Panc1 (cell line): ENCODE data around the gene SEPTIN2. TPM values are rescaled to one million over a fixed set of nuclear protein-coding genes. Genes with fewer than 3 reads are reported as not detected.
A peak's percentile ranks its signal among the peaks of the same experiment; 100 is the strongest.
"Not testable (repeated sequence)": the region's sequence is repeated elsewhere in the genome, so short reads cannot be mapped to it uniquely, and the experiment has no call there.

Experiments
- ATAC-seq: fragments of 200-7000 bp; cut with Tn5 transposase; 2 replicates; pipeline ENCODE4 v1.9.1; 2020; ENCODE audit warnings: mild to moderate bottlenecking, moderate library complexity
- BruUV-seq: library from RNA; stranded (reverse); fragments of 400-500 nt; replicated peaks from 2 replicates; lab custom pipeline; 2021; lab: Mats Ljungman, UMichigan
- CTCF ChIA-PET: fragments of 300-600 bp; sonication (Branson Sonifier 250); formaldehyde crosslinking; loops from one replicate; lab custom pipeline; 2022; ENCODE audit warnings: antibody characterized with exemption; lab: Charles Lee
- POLR2A ChIA-PET: fragments of 300-600 bp; sonication (Branson Sonifier 250); formaldehyde crosslinking; loops from one replicate; lab custom pipeline; 2022; ENCODE audit warnings: antibody characterized with exemption; lab: Charles Lee
- DNase-seq: peaks from one replicate; pipeline ENCODE4 v3.0.0-alpha.2; 2010; ENCODE audit warnings: low read depth, low spot score
- H3K27ac ChIP-seq: 2 replicates; pipeline ENCODE4 v1.5.1; 2011; ENCODE audit warnings: mild to moderate bottlenecking, low read length, inconsistent platforms
- H3K27me3 ChIP-seq: fragments of 200-500 bp; sonication (Bioruptor generic); 2 replicates; pipeline ENCODE4 v1.6.0; 2014; ENCODE audit warnings: low read length, inconsistent platforms; ENCODE audit not compliant: control insufficient read depth, insufficient read depth
- H3K36me3 ChIP-seq: fragments of 200-500 bp; sonication (Bioruptor generic); 2 replicates; pipeline ENCODE4 v1.5.1; 2014; ENCODE audit warnings: inconsistent platforms, mild to moderate bottlenecking, low read length, moderate library complexity; ENCODE audit not compliant: control insufficient read depth, insufficient read depth
- H3K4me1 ChIP-seq: 2 replicates; pipeline ENCODE4 v1.5.1; 2011; ENCODE audit warnings: inconsistent platforms, mild to moderate bottlenecking, low read length, moderate library complexity; ENCODE audit not compliant: control insufficient read depth, insufficient read depth
- H3K4me3 ChIP-seq, 2 experiments: 2 replicates each; pipeline ENCODE4 v1.5.1; 2011 to 2012; ENCODE audit warnings: low read depth in 2 of 2, low read length in 2 of 2, mild to moderate bottlenecking in 2 of 2, inconsistent platforms in 1 of 2, moderate library complexity in 1 of 2
- H3K9me3 ChIP-seq: fragments of 200-500 bp; sonication (Bioruptor generic); 2 replicates; pipeline ENCODE4 v1.5.1; 2014; ENCODE audit warnings: low read depth, mild to moderate bottlenecking, inconsistent platforms, low read length, moderate library complexity; ENCODE audit not compliant: control insufficient read depth, insufficient read depth
- CTCF ChIP-seq: fragments of 450-650 bp; IDR thresholded peaks from 2 replicates; pipeline ENCODE4 v1.5.1; 2017; ENCODE audit warnings: mild to moderate bottlenecking
- POLR2AphosphoS5 ChIP-seq: IDR thresholded peaks from 2 replicates; pipeline ENCODE4 v1.6.1; 2012; ENCODE audit warnings: mild to moderate bottlenecking, low read depth, low read length, moderate library complexity
- SIN3A ChIP-seq: IDR thresholded peaks from 2 replicates; pipeline ENCODE4 v1.6.1; 2012; ENCODE audit warnings: low read depth, mild to moderate bottlenecking, low read length, moderate library complexity, borderline replicate concordance; ENCODE audit not compliant: insufficient read depth
- TCF7L2 ChIP-seq: IDR thresholded peaks from 2 replicates; pipeline ENCODE4 v1.6.1; 2011; ENCODE audit warnings: mild to moderate bottlenecking, low read depth, low read length, inconsistent platforms
- in situ Hi-C: cut with HindIII; loops from 2 replicates; pipeline ENCODE4 v1.10.0; 2016; ENCODE audit warnings: low sequenced_read_pairs, low pct_unique_long_range_greater_than_20kb
- intact Hi-C: fragments of 100-400 bp; cut with micrococcal nuclease; formaldehyde crosslinking; loops from one replicate; pipeline ENCODE4 v1.10.0; 2022; ENCODE audit not compliant: unreplicated experiment
- total RNA-seq: library from RNA; stranded (reverse); gene quantifications from one replicate; pipeline ENCODE4 v1.2.1, GENCODE V29; 2021; ENCODE audit not compliant: unreplicated experiment
- TF ChIP-seq, protein P1 (sequence below), 2 experiments: IDR thresholded peaks; 2 replicates each; pipeline ENCODE4 v1.6.1; 2011 to 2012; ENCODE audit warnings: low read depth in 2 of 2, control low read depth in 1 of 2, low read length in 1 of 2, mild to moderate bottlenecking in 1 of 2, moderate library complexity in 1 of 2; ENCODE audit not compliant: insufficient read depth in 1 of 2

Gene SEPTIN2
- total RNA-seq, 1 experiment from 2014 or later = 303 TPM

DNA sequence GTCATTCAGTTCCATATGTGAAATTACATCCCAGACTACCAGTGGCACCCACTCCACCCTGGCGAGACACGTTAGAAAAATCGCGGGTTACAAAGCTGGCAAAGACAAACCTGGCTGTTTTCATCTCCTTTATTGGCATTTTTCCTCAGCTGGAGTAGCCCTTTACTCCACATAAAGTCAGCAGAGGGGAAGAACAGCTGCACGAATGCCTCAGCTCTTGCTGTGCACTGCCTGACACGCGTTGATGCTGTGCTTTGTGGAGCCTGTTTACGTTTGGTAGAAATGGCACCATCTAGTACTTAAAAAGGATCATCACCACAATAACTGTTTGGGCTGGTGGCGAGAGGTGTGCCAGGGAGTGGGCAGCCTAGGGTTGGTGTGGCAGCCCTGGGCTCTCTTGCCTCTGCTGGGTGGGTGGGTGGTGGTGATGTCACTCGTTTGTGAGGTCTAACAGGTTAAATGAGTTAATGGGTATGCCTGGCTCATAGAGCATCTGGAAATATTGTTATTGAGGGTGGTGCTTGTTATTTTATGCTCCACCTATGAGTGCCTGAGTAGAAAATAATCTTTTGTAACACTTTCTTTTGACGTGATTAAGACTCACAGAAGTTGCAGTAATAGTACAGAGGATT, 56.8 kb downstream of the SEPTIN2 start:
- intact Hi-C loops (no loop called here), in situ Hi-C loops (no loop called here)
- Histone ChIP-seq H3K9me3 (no peaks in the 10 kb centered on the region), H3K4me1 (no peaks in the 10 kb centered on the region), H3K36me3 (peaks cover 5% of the 10 kb centered on the region), H3K27me3 (no peaks in the 10 kb centered on the region), H3K27ac (no peak overlapping the region), H3K4me3 (no peak overlapping the region)
- DNase-seq = no peak
- ATAC-seq = no peak
- BruUV-seq = no TSS peak
- POLR2A ChIA-PET = no interaction called here
- TF ChIP-seq TCF7L2 = no peak
- TF ChIP-seq, protein P1, sequence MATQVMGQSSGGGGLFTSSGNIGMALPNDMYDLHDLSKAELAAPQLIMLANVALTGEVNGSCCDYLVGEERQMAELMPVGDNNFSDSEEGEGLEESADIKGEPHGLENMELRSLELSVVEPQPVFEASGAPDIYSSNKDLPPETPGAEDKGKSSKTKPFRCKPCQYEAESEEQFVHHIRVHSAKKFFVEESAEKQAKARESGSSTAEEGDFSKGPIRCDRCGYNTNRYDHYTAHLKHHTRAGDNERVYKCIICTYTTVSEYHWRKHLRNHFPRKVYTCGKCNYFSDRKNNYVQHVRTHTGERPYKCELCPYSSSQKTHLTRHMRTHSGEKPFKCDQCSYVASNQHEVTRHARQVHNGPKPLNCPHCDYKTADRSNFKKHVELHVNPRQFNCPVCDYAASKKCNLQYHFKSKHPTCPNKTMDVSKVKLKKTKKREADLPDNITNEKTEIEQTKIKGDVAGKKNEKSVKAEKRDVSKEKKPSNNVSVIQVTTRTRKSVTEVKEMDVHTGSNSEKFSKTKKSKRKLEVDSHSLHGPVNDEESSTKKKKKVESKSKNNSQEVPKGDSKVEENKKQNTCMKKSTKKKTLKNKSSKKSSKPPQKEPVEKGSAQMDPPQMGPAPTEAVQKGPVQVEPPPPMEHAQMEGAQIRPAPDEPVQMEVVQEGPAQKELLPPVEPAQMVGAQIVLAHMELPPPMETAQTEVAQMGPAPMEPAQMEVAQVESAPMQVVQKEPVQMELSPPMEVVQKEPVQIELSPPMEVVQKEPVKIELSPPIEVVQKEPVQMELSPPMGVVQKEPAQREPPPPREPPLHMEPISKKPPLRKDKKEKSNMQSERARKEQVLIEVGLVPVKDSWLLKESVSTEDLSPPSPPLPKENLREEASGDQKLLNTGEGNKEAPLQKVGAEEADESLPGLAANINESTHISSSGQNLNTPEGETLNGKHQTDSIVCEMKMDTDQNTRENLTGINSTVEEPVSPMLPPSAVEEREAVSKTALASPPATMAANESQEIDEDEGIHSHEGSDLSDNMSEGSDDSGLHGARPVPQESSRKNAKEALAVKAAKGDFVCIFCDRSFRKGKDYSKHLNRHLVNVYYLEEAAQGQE (IDR thresholded peaks at IDR 0.05; ENCODE audit: insufficient read depth in 1 of 2, low read depth in 2 of 2, low read length in 1 of 2) = no peak
- no peak for TF ChIP-seq CTCF
- TF ChIP-seq POLR2AphosphoS5 = no peak
- no peak for TF ChIP-seq SIN3A
- CTCF ChIA-PET = no interaction called here

GRCh38 chr2:241373446-241373845, 57.7 kb downstream of the SEPTIN2 start:
- no peak for DNase-seq
- Histone ChIP-seq H3K27me3 (no peaks in the 10 kb centered on the region), H3K9me3 (no peaks in the 10 kb centered on the region), H3K4me3 (no peak overlapping the region), H3K36me3 (peaks cover 5% of the 10 kb centered on the region), H3K27ac (no peak overlapping the region), H3K4me1 (no peaks in the 10 kb centered on the region)
- ChIA-PET POLR2A (no interaction called here), CTCF (no interaction called here)
- no peak for ATAC-seq
- in situ Hi-C loops (no loop called here), intact Hi-C loops (no loop called here)
- no TSS peak for BruUV-seq
- TF ChIP-seq, protein P1 (IDR thresholded peaks at IDR 0.05; ENCODE audit: insufficient read depth in 1 of 2, low read depth in 2 of 2, low read length in 1 of 2) = no peak

- H3K4me3 ChIP-seq, H3K9me3 ChIP-seq, CTCF ChIA-PET, H3K27me3 ChIP-seq, intact Hi-C loops, ATAC-seq, H3K4me1 ChIP-seq, H3K36me3 ChIP-seq, POLR2A ChIA-PET, H3K27ac ChIP-seq, DNase-seq, in situ Hi-C loops: not testable (repeated sequence)
- BruUV-seq = TSS peak; percentile 23
These were observed 58.2 kb downstream of the SEPTIN2 start for GRCh38 chr2:241373906-241374305.
